GM10248 (cell line): ENCODE data around the gene PDE1C.

Source experiments
- CTCF ChIA-PET: fragments of 300-600 bp; sonication (Branson Sonifier 250); formaldehyde crosslinking; extraction: SDS; loops from one replicate; lab custom pipeline; 2021; ENCODE audit warnings: antibody characterized with exemption; lab: Yijun Ruan, JAX
- POLR2A ChIA-PET: fragments of 350-650 bp; sonication (Branson Sonifier 250); formaldehyde crosslinking; extraction: SDS; loops from one replicate; lab custom pipeline; 2020; ENCODE audit warnings: antibody characterized with exemption; lab: Yijun Ruan, JAX
- DNase-seq: peaks from one replicate; pipeline ENCODE4 v3.0.0; 2012; ENCODE audit errors: extremely low spot score
- CTCF ChIP-seq: IDR thresholded peaks from 2 replicates; pipeline ENCODE4 v1.5.1; 2012; ENCODE audit warnings: mild to moderate bottlenecking, low read depth; ENCODE audit errors: extremely low read depth, missing control alignments, control extremely low read depth

The PDE1C gene

GRCh38 chr7:32051128-32051527 lies 19.1 kb downstream of the PDE1C start:
- ChIA-PET POLR2A (no interaction called here), CTCF (interaction anchor here (0.8 to 2.4 kb wide), 4 partner anchors 8 to 16 kb away, joined by 3 to 7 read pairs (median 4); no protein-coding TSS in a partner anchor)
- no peak for DNase-seq
- TF ChIP-seq CTCF, result no peak

GRCh38 chr7:32049599-32049998 lies 20.6 kb downstream of the PDE1C start:
- ChIA-PET POLR2A (no interaction called here), CTCF (interaction anchor here (1.4 to 2.4 kb wide), 2 partner anchors 11 to 14 kb away, joined by 4 to 7 read pairs; no protein-coding TSS in a partner anchor)
- no peak for TF ChIP-seq CTCF
- DNase-seq, result no peak

- ChIA-PET CTCF (no interaction called here), POLR2A (no interaction called here)
- no peak for TF ChIP-seq CTCF
- DNase-seq, result no peak
Observed at GRCh38 chr7:32048970-32049491, 21.2 kb downstream of the PDE1C start.

- no peak for TF ChIP-seq CTCF
- CTCF ChIA-PET, result no interaction called here
- DNase-seq, result no peak
- POLR2A ChIA-PET, result no interaction called here
Observed at GRCh38 chr7:32047801-32048200, 22.4 kb downstream of the PDE1C start.

- ChIA-PET CTCF (no interaction called here), POLR2A (no interaction called here)
- no peak for TF ChIP-seq CTCF
- no peak for DNase-seq
Observed at GRCh38 chr7:32047075-32047474, 23.1 kb downstream of the PDE1C start.

GRCh38 chr7:32045228-32045627 lies 25.0 kb downstream of the PDE1C start:
- ChIA-PET CTCF (no interaction called here), POLR2A (no interaction called here)
- DNase-seq, result no peak
- no peak for TF ChIP-seq CTCF
